ENCODE measurements around the gene VWC2L. TPM values are rescaled to one million over a fixed set of nuclear protein-coding genes. Genes with fewer than 3 reads are reported as not detected.

Gene VWC2L
- total and polyA plus RNA-seq, 2 of the 8 experiments (the other 6 are each of a cell fraction or from before 2014, with no cell fraction given): not detected

DNA sequence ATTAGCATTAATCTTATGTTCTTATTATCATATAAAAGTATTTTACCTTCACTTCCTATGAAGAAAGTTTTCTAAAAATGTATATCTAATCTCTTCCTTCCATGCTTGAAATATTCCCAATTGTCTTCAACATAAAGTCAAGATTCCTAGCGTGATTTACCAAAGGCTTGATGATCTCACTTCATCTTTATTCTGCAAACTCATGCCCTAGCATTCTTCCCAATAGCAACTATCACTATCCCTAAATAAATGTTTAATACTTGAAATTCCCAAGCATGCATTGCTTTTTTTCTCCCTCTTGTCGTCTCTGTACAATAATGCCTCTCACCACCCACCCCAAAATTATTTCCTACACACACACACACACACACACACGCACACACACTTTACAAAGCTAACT is 125.8 kb downstream of the VWC2L start (continued):
- TF ChIP-seq, protein P1, sequence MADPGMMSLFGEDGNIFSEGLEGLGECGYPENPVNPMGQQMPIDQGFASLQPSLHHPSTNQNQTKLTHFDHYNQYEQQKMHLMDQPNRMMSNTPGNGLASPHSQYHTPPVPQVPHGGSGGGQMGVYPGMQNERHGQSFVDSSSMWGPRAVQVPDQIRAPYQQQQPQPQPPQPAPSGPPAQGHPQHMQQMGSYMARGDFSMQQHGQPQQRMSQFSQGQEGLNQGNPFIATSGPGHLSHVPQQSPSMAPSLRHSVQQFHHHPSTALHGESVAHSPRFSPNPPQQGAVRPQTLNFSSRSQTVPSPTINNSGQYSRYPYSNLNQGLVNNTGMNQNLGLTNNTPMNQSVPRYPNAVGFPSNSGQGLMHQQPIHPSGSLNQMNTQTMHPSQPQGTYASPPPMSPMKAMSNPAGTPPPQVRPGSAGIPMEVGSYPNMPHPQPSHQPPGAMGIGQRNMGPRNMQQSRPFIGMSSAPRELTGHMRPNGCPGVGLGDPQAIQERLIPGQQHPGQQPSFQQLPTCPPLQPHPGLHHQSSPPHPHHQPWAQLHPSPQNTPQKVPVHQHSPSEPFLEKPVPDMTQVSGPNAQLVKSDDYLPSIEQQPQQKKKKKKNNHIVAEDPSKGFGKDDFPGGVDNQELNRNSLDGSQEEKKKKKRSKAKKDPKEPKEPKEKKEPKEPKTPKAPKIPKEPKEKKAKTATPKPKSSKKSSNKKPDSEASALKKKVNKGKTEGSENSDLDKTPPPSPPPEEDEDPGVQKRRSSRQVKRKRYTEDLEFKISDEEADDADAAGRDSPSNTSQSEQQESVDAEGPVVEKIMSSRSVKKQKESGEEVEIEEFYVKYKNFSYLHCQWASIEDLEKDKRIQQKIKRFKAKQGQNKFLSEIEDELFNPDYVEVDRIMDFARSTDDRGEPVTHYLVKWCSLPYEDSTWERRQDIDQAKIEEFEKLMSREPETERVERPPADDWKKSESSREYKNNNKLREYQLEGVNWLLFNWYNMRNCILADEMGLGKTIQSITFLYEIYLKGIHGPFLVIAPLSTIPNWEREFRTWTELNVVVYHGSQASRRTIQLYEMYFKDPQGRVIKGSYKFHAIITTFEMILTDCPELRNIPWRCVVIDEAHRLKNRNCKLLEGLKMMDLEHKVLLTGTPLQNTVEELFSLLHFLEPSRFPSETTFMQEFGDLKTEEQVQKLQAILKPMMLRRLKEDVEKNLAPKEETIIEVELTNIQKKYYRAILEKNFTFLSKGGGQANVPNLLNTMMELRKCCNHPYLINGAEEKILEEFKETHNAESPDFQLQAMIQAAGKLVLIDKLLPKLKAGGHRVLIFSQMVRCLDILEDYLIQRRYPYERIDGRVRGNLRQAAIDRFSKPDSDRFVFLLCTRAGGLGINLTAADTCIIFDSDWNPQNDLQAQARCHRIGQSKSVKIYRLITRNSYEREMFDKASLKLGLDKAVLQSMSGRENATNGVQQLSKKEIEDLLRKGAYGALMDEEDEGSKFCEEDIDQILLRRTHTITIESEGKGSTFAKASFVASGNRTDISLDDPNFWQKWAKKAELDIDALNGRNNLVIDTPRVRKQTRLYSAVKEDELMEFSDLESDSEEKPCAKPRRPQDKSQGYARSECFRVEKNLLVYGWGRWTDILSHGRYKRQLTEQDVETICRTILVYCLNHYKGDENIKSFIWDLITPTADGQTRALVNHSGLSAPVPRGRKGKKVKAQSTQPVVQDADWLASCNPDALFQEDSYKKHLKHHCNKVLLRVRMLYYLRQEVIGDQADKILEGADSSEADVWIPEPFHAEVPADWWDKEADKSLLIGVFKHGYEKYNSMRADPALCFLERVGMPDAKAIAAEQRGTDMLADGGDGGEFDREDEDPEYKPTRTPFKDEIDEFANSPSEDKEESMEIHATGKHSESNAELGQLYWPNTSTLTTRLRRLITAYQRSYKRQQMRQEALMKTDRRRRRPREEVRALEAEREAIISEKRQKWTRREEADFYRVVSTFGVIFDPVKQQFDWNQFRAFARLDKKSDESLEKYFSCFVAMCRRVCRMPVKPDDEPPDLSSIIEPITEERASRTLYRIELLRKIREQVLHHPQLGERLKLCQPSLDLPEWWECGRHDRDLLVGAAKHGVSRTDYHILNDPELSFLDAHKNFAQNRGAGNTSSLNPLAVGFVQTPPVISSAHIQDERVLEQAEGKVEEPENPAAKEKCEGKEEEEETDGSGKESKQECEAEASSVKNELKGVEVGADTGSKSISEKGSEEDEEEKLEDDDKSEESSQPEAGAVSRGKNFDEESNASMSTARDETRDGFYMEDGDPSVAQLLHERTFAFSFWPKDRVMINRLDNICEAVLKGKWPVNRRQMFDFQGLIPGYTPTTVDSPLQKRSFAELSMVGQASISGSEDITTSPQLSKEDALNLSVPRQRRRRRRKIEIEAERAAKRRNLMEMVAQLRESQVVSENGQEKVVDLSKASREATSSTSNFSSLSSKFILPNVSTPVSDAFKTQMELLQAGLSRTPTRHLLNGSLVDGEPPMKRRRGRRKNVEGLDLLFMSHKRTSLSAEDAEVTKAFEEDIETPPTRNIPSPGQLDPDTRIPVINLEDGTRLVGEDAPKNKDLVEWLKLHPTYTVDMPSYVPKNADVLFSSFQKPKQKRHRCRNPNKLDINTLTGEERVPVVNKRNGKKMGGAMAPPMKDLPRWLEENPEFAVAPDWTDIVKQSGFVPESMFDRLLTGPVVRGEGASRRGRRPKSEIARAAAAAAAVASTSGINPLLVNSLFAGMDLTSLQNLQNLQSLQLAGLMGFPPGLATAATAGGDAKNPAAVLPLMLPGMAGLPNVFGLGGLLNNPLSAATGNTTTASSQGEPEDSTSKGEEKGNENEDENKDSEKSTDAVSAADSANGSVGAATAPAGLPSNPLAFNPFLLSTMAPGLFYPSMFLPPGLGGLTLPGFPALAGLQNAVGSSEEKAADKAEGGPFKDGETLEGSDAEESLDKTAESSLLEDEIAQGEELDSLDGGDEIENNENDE (IDR thresholded peaks at IDR 0.05; ENCODE audit: insufficient replicate concordance, low read length): no peak
- TF ChIP-seq RBBP5 (IDR thresholded peaks at IDR 0.05; ENCODE audit: borderline replicate concordance, low read depth, low read length): no peak
- no peak for TF ChIP-seq SAP30 (IDR thresholded peaks at IDR 0.05; ENCODE audit: insufficient read depth, insufficient replicate concordance, low read length)
- no peak for TF ChIP-seq RAD21 (IDR thresholded peaks at IDR 0.05 in 1 of 2, conservative IDR thresholded peaks at IDR 0.05 in 1 of 2; ENCODE audit: low read depth in 2 of 2, low read length in 2 of 2)
- no peak for TF ChIP-seq GABPA (IDR thresholded peaks at IDR 0.05; ENCODE audit: borderline replicate concordance, insufficient read depth, low read length)
- TF ChIP-seq SP1 (IDR thresholded peaks at IDR 0.05; ENCODE audit: low read depth, low read length): no peak
- no peak for TF ChIP-seq BACH1 (IDR thresholded peaks at IDR 0.05; ENCODE audit: low read length)
- no peak for TF ChIP-seq POU5F1 (IDR thresholded peaks at IDR 0.05; ENCODE audit: low read depth, low read length)
- TF ChIP-seq JUN (IDR thresholded peaks at IDR 0.05; ENCODE audit: low read depth, low read length): no peak
- no peak for TF ChIP-seq RFX5 (IDR thresholded peaks at IDR 0.05; ENCODE audit: borderline replicate concordance, low read depth, low read length)
- no peak for TF ChIP-seq CREB1 (IDR thresholded peaks at IDR 0.05)

All from H1 (cell line).